Fibroblast of peridontal ligament (primary cell): ENCODE measurements around the gene ZNF17.
"Not testable (repeated sequence)": the region's sequence is repeated elsewhere in the genome, so short reads cannot be mapped to it uniquely, and the experiment has no call there.

Source experiments
- DNase-seq: peaks from one replicate; pipeline ENCODE4 v3.0.0-alpha.2; 2010; ENCODE audit errors: extremely low read depth

Gene ZNF17

DNA sequence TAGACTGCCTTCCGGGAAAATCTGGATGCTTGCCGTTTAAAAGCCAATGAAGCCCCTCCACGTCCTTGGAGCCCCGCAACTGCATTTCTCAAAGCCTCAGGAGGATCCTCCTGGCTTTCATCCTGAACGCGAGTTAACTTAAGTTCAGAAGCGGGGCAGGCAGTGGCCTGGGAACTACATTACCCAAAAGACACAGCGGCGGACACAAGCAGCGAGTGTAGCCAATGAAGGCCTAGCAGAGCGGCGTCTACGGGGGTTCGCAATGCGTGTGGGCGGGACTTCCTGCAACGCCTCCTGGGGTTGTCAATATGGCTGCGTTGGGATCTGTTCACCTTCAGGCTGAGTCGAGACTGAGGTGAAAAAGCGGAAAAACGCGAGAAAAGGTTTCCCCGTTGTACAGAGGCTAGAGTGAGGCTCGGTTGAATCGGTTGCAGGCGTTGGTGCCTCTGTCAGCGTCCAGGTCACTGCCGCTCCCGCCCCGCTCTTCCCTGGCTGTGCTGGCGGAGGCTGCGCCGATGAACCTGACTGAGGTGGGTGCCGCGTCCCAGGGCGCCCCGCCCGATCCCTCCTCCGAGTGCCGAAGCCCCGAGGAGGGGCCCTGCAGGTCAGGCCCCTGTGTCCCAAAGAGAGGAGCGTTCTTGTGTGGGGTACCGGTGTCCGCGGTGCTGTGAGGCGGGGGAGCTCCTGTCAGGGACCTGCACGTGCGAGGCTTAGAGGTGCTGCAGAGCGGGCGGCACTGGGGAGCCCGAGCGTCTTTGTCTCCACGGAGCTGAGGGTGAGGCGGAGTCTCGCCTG is at the start of gene ZNF17:
ZNF17 (plus strand) TSS at position 285 of the 795 bp plus-strand sequence. CDS start 2,455 bp downstream, outside the sequence.
- peak; percentile 92 for DNase-seq

GRCh38 chr19:57362419-57362818 is 48.5 kb upstream of the ZNF17 start:
- no peak for DNase-seq

DNA sequence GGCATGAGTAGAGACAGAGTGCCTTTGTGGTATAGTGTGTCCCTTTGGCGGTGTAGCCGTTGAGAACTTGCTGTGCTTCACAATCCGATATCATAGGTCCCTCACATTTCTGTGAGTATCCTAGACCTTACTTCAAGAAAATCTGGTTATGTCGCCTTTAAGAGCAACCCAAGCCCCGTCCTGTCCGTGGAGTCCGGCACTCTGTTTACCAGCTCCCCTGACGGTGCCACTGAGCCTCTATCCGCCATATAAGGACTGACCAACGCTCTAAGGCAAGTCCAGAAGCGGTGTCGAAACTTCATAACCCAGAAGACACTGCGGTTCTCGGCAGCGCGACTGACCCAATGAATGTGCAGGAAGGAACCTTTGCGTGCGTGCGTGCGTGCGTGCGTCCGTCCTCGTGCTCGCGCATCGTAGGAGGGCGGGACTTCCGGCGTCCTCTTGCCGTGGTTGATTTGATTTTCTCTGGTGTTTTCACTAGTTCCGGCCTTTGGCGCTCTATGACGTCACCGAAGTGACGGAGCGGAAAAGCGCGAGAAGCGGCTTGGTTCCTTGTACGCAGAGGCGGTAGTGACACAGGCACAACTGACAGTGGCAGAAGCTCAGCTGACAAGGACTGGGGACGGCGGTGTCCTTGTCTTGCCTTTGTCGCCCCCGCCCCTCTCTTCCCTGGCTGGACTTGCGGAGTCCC is 47.8 kb upstream of the ZNF17 start, which contains the start of the genes TRAPPC2B and ZNF547:
TRAPPC2B (plus strand) TSS at position 555 of the 691 bp plus-strand sequence. CDS start 1,283 bp downstream, outside the sequence.
ZNF547 (plus strand) TSS at position 555 of the 691 bp plus-strand sequence. CDS start 5,005 bp downstream, outside the sequence.
- DNase-seq: peak; percentile 100

- peak; percentile 30 for DNase-seq
Measured at GRCh38 chr19:57363688-57364181, 47.2 kb upstream of the ZNF17 start.

DNA sequence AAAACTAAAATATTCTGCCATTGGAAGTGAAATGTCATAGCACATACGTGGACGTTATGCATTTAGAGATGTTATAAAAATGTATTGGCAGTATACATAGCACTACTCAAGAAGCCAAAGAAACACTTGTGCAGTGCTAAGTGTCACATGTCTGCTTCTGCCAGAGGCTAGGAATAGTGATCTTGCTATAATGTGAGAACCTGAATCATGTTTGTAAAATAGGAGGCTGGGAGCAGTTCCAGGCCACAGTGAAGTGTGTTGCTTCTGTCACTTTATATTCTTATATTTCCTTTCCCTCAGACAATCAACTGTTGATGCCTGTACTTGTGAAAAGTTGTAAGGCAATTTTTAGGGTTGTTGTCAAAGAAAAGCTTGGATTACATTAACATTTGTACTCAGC is 44.2 kb upstream of the ZNF17 start:
- DNase-seq: no peak

DNA sequence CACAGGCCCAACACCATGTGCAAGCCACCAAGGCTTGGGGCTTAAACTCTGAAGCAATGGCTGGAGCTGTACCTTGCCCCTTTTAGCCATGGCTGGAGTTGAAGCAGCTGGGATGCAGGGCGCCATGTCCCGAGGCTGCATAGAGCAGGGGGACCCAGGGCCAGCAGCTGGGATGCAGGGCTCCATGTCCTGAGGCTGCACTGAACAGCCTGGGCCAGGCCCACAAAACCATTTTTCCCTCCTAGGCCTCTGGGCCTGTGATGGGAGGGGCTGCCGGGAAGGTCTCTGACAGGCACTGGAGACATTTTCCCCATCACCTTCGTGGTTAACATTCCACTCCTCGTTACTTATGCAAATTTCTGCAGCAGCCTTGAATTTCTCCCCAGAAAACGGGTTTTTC is 36.8 kb upstream of the ZNF17 start:
- no peak for DNase-seq

- DNase-seq: not testable (repeated sequence)
Measured at GRCh38 chr19:57374647-57375046, 36.3 kb upstream of the ZNF17 start.

GRCh38 chr19:57376151-57376550 is 34.8 kb upstream of the ZNF17 start:
- DNase-seq: no peak

DNA sequence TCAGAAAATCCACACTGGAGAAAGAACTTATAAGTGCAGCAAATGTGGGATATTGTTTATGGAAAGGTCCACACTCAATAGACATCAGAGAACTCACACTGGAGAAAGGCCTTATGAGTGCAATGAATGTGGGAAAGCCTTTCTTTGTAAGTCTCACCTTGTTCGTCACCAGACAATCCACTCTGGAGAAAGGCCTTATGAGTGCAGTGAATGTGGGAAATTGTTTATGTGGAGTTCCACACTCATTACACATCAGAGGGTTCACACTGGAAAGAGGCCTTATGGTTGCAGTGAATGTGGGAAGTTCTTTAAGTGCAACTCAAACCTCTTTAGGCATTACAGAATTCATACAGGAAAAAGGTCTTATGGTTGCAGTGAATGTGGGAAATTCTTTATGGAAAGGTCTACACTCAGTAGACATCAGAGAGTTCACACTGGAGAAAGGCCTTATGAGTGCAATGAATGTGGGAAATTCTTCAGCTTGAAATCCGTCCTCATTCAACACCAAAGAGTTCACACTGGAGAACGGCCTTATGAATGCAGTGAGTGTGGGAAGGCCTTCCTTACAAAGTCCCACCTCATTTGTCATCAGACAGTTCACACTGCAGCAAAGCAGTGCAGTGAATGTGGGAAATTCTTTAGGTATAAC is 33.3 kb upstream of the ZNF17 start:
- no peak for DNase-seq

- DNase-seq: no peak
Measured at GRCh38 chr19:57380923-57381322, 30.0 kb upstream of the ZNF17 start.

DNA sequence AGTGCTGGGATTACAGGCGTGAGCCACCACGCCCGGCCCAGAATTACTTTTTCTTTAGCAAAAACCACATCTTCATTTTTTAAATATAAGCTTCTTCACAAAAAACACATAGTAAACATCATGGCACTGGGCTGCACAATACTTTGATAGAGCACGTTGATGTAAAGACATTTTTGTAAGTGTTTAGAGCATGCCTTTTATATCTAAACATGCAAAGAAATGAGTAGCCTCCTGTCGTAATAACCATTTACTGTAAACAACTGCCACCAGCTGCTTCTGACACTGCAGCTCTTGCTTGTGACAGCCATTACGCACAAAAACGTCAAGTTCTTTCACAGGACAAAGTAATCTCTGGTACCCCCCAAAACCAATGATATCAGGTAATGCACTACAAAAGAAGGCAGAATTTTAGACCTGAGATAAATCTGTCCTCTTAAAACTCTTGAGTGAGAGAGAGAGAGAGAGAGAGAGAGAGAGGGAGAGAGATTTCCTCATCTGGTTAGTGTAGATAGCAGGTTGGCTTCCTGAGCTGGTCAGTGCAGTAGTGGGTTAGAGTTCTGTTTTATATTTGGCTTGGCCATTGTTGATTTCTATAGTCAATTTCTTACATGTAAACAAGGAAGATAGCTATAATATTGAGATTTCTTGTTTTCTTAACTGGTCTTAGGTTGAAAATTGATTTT is 28.0 kb upstream of the ZNF17 start:
- DNase-seq: no peak

GRCh38 chr19:57389194-57389729 is 21.7 kb upstream of the ZNF17 start:
- no peak for DNase-seq

DNA sequence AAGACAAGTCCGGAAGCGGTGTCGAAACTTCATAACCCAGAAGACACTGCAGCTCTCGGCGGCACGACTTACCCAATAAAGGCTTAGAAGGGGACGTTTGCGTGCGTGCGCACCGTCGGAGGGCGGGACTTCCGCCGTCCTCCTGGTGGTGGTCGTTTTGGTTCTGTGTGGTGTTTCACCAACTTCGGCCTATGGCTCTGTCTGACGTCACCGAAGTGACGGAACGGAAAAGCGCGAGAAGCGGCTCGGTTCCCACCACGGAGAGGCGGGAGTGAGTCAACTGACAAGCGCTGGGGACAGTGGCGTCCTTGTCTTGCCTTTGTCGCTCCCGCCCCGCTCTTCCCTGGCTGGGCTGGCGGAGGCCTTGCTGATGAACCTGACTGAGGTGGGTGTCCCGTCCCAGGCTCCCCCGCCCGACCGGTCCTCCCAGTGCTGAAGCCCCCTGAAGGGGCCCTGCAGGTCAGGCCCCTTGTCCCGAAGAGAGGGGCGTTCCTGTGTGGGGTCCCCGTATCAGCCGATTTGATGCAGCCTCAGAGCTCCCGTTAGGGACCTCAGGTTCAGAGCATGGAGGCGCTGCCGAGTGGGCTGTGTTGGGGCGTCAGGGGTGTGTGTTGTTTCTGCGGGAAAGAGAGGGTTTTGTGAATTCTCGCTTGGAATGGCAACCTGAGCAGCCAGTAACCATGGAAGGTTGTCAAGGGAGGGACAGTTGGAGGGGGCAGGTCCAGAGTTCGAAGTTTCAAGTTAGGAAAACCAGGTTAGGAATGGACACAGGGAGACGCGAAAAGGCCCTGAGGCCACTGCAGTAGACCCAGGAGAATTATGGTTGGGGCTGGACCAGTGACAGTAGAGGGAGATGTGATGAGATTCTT is 21.0 kb upstream of the ZNF17 start, which contains the start of gene ZNF548:
ZNF548 (plus strand) TSS at position 125 of the 869 bp plus-strand sequence; CDS start at position 371, 246 bp downstream.
- peak; percentile 99 for DNase-seq

DNA sequence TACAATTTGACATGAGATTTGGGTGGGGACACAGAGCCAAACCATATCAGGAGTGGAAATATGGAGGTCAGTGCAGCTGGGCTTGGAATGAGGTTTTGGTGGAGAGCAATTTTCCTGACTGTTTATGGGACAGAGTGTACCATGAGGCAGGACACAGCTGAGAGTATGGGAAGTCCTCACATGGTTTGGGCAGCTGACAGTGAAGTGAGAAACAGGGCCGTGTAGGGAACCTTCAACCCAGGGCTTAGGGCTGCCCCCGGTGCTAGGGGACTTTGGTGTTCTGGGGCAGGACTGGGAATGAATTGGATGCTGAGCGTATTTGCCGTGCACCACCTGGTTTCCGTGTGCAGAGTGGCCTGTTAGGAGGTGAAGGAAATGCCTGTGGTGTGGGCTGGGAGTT is 15.3 kb upstream of the ZNF17 start:
- no peak for DNase-seq

GRCh38 chr19:57398868-57399267 is 12.1 kb upstream of the ZNF17 start:
- no peak for DNase-seq

DNA sequence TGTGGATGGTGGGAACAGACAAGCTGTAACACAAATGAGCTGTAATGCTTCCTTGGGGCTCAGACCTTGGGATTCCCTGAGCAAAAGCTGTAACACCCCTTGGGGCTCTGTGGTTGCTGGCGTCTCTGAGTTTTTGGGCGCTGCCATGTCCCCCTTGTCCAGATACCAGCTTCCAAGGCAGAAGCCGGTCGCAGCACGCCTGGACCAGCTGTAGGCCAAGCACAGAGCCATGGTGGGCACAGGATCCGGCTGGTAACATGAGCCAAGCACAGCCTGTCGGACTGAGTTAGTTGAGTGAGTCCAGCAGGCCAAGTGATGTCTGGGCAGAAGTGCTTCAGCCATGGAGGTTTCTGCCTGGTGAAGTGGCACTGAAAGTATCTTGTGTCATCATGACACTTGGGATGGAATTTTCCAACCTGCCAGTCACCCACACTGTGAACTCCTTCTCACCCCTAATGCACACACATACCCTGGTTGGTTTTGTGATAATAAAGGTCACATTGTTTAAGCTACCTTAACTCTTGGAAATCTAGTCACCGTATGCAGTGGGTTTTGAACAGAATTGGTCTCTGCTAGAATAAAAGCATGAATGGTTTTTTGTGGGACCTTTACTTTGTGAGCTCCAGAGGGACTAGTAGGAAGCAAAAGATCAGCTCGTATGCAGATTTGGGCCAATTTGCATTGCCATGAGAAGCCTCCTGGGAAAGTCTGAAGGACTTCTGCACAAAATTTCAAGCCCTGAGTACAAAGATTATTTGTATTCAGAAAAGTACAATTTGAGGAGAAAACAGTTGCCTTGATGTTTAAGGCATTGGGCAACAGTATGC is 7.0 kb upstream of the ZNF17 start:
- no peak for DNase-seq

DNA sequence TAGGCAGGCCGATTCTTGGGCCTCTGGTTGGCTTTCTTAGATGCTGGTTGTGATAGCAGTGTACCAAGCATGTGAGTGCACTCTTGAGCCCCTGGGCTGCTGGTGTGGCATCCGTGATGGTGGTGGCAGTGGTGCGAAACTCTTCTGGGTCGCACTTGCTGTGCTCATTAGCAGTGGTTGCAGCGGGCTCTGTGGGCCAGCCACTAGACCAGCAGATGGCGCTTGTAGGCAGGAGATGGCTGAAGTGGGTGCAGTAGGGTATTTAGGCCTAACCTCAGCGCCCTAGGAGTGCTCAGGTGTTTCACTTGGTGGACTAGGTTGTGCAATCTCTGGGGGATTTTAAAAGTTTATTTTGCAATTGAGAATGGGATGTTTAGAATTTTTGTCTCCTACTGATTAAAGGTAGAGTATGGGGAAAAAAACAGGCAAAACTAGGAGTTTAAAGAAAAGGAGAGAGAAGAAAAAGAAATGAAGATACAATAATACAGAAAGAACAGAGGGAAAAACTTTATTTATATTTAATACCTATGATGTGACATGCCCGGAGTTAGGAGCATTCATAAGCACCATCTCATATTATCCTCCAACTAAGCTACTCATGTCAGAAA is 4.3 kb upstream of the ZNF17 start:
- peak; percentile 39 for DNase-seq

GRCh38 chr19:57419439-57419838 is 8.5 kb downstream of the ZNF17 start:
- DNase-seq: no peak

DNA sequence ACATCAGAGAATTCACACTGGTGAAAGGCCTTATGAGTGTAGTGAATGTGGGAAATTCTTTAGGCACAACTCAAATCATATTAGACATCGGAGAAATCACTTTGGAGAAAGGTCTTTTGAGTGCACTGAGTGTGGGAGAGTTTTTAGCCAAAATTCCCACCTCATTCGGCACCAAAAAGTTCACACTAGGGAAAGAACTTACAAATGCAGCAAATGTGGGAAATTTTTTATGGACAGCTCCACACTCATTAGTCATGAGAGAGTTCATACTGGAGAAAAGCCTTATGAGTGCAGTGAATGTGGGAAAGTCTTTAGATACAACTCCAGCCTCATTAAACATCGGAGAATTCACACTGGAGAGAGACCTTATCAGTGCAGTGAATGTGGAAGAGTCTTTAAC is 10.1 kb downstream of the ZNF17 start:
- DNase-seq: no peak
